Mesendoderm (in vitro differentiated cells): Measurements from ENCODE around the gene CXCL14.
A peak's percentile ranks its signal among the peaks of the same experiment; 100 is the strongest.

Source experiments
- DNase-seq: peaks from one replicate; pipeline ENCODE4 v3.0.0; 2013
- H2AK5ac ChIP-seq: 2 replicates; pipeline ENCODE4 v1.6.1; 2013; ENCODE audit warnings: low read length, inconsistent platforms
- H2BK120ac ChIP-seq: 2 replicates; pipeline ENCODE4 v1.6.1; 2013; ENCODE audit warnings: low read depth, mild to moderate bottlenecking, low read length, moderate library complexity, mixed read lengths
- H2BK15ac ChIP-seq: replicated peaks from 2 replicates; pipeline ENCODE4 v1.6.1; 2013; ENCODE audit warnings: low read depth, mild to moderate bottlenecking, moderate library complexity
- H2BK5ac ChIP-seq: 2 replicates; pipeline ENCODE4 v1.6.1; 2013; ENCODE audit warnings: low read length, inconsistent platforms
- H3K18ac ChIP-seq: 2 replicates; pipeline ENCODE4 v1.6.1; 2013; ENCODE audit warnings: mild to moderate bottlenecking, low read length, mixed read lengths
- H3K23ac ChIP-seq: one replicate; pipeline ENCODE4 v1.6.1; 2013; ENCODE audit warnings: low read length
- H3K27ac ChIP-seq: 2 replicates; pipeline ENCODE4 v1.5.1; 2013; ENCODE audit warnings: low read depth, mild to moderate bottlenecking, inconsistent platforms, low read length, moderate library complexity
- H3K27me3 ChIP-seq: 2 replicates; pipeline ENCODE4 v1.6.1; 2013; ENCODE audit warnings: low read length, control low read depth, mild to moderate bottlenecking, inconsistent platforms; ENCODE audit not compliant: insufficient read depth, poor library complexity
- H3K36me3 ChIP-seq: 2 replicates; pipeline ENCODE4 v1.6.1; 2013; ENCODE audit warnings: low read length, inconsistent platforms; ENCODE audit not compliant: control insufficient read depth, insufficient read depth
- H3K4ac ChIP-seq: one replicate; pipeline ENCODE4 v1.6.1; 2013; ENCODE audit warnings: low read depth, mild to moderate bottlenecking, low read length, moderate library complexity
- H3K4me1 ChIP-seq: 2 replicates; pipeline ENCODE4 v1.6.1; 2013; ENCODE audit warnings: low read depth, low read length, inconsistent platforms; ENCODE audit not compliant: control insufficient read depth
- H3K4me2 ChIP-seq: 2 replicates; pipeline ENCODE4 v1.6.1; 2013; ENCODE audit warnings: low read length
- H3K4me3 ChIP-seq: 2 replicates; pipeline ENCODE4 v1.5.1; 2013; ENCODE audit warnings: mild to moderate bottlenecking, low read length
- H3K56ac ChIP-seq: one replicate; pipeline ENCODE4 v1.6.1; 2013; ENCODE audit warnings: low read length
- H3K79me1 ChIP-seq: 2 replicates; pipeline ENCODE4 v1.6.1; 2013; ENCODE audit warnings: low read length, inconsistent platforms
- H3K79me2 ChIP-seq: 2 replicates; pipeline ENCODE4 v1.6.1; 2013; ENCODE audit warnings: mild to moderate bottlenecking, low read length; ENCODE audit not compliant: control insufficient read depth, insufficient read depth
- H3K9ac ChIP-seq: 2 replicates; pipeline ENCODE4 v1.6.1; 2013; ENCODE audit warnings: low read length, inconsistent platforms
- H4K5ac ChIP-seq: one replicate; pipeline ENCODE4 v1.6.1; 2013; ENCODE audit warnings: low read length
- H4K8ac ChIP-seq: one replicate; pipeline ENCODE4 v1.6.1; 2013; ENCODE audit warnings: low read depth, mild to moderate bottlenecking, control low read depth, low read length, moderate library complexity
- WGBS: extraction: QIAGEN DNeasy Blood & Tissue Kit; methylation state at CpG from one replicate; pipeline ENCODE4 v1.1.7; 2013; ENCODE audit warnings: low lambda C conversion rate, missing lambda C conversion rate; ENCODE audit not compliant: insufficient coverage; ENCODE audit errors: extremely low coverage; 5-methylcytosine and 5-hydroxymethylcytosine counted together

Gene CXCL14

DNA sequence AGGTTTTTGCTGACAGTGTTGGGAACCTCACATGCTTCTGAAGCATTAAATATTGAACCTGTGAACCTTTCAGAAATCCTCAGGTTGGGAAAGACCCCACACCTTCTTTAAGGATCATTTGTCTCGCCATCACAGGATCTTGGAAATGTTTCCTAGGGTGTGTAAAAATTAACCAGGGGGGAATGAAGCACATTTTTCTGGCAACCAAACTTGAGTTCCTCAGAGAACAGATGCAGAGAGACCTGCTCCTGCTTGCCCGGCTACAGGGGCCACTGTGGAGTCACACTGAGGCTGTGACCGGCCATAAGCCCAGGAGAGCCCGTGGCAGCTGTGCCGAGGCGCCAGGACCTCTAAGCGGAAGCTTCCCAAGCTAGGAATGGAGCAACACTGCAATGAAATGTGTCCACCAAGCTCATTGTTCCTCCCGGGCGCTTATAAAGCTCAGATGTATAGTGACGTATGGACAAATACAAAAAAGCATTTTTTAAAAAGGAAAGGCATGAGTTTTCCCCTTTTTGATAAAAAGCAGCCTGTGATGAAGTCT lies 7.7 kb downstream of the CXCL14 start:
- no peaks in the 10 kb centered on the region for H3K27me3 ChIP-seq
- H4K8ac ChIP-seq: no peak overlapping the region
- no peak overlapping the region for H3K9ac ChIP-seq
- H3K4me1 ChIP-seq: peaks cover under 1% of the 10 kb centered on the region
- H3K79me2 ChIP-seq: no peaks in the 10 kb centered on the region
- no peaks in the 10 kb centered on the region for H3K36me3 ChIP-seq
- no peak overlapping the region for H4K5ac ChIP-seq
- H2BK15ac ChIP-seq: no peak overlapping the region
- H3K18ac ChIP-seq: no peak overlapping the region
- H2BK5ac ChIP-seq: no peak overlapping the region
- H3K4me3 ChIP-seq: no peak overlapping the region
- H3K56ac ChIP-seq: no peak overlapping the region
- no peak overlapping the region for H3K4ac ChIP-seq
- no peak overlapping the region for H2BK120ac ChIP-seq
- H3K23ac ChIP-seq: no peak overlapping the region
- no CpG with 5 or more reads among the region's 10 CpGs for WGBS
- no peaks in the 10 kb centered on the region for H3K79me1 ChIP-seq
- no peak overlapping the region for H2AK5ac ChIP-seq
- no peak overlapping the region for H3K27ac ChIP-seq
- DNase-seq: no peak
- no peak overlapping the region for H3K4me2 ChIP-seq

DNA sequence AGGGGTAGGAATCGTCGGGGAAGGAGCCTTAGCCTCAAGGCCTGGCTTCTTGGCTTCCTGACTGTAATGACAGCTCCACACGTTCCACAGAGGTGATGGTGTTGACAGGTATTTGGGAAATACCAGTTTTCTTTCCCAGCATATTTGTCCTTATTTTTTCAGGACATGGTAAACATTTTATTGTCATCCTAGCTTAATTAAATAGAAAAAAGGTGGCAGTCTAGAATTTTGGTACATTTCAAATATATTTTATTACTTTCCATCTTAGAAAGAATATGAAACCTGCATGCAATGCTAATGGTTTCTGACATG lies 8.4 kb downstream of the CXCL14 start:
- Histone ChIP-seq H3K79me2 (no peaks in the 10 kb centered on the region), H2BK5ac (no peak overlapping the region), H4K5ac (no peak overlapping the region), H3K23ac (no peak overlapping the region), H4K8ac (no peak overlapping the region), H3K4ac (no peak overlapping the region), H3K36me3 (no peaks in the 10 kb centered on the region), H3K9ac (no peak overlapping the region), H3K27ac (no peak overlapping the region), H2AK5ac (no peak overlapping the region), H3K56ac (no peak overlapping the region), H2BK120ac (no peak overlapping the region), H3K18ac (no peak overlapping the region), H3K79me1 (no peaks in the 10 kb centered on the region), H3K4me3 (no peak overlapping the region), H3K27me3 (no peaks in the 10 kb centered on the region), H3K4me1 (no peaks in the 10 kb centered on the region), H3K4me2 (no peak overlapping the region), H2BK15ac (no peak overlapping the region)
- WGBS: no CpG with 5 or more reads among the region's 3 CpGs
- DNase-seq: no peak

DNA sequence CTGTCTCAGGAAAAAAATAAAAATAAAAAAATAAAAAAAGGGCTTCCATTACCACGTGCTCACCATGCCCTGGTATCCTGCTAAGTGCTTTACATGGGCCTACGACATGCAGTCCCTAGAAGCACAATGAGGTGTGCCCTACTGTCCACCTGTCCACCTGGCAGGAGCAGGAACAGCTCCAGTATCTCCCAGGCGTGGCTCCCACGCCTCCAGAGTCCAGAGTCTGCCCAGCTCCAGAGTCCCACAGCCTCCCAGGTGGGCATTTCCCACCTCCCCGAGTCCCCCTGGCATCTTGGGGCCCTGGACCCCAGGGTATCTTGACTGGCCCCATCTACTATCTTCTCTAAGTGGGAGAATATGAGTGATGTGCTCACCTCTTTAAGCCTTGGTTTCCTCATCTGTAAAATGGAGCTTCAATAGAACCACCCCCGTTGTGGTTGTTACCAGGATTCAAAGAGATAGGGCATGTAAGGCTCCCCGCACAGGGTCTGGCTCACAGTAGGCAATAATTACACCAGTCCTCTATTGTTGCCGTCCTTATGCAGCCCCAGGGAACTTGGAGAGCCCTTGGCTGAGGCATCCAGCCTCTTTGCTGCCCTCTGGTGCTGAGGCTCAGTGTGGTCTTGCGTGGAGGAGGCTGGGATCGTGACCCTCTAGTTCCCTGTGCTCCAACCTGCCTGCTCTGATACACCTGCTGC lies 8.9 kb downstream of the CXCL14 start:
- Histone ChIP-seq H3K4me1 (no peaks in the 10 kb centered on the region), H4K8ac (no peak overlapping the region), H3K4ac (no peak overlapping the region), H2BK5ac (no peak overlapping the region), H2BK120ac (no peak overlapping the region), H3K79me2 (no peaks in the 10 kb centered on the region), H3K56ac (no peak overlapping the region), H3K36me3 (no peaks in the 10 kb centered on the region), H3K27ac (no peak overlapping the region), H3K9ac (no peak overlapping the region), H3K4me3 (no peak overlapping the region), H3K18ac (no peak overlapping the region), H3K27me3 (no peaks in the 10 kb centered on the region), H3K23ac (no peak overlapping the region), H4K5ac (no peak overlapping the region), H2BK15ac (no peak overlapping the region), H2AK5ac (no peak overlapping the region), H3K79me1 (no peaks in the 10 kb centered on the region), H3K4me2 (no peak overlapping the region)
- DNase-seq: peak; percentile 90
- whole genome bisulfite sequencing: no CpG with 5 or more reads among the region's 10 CpGs

DNA sequence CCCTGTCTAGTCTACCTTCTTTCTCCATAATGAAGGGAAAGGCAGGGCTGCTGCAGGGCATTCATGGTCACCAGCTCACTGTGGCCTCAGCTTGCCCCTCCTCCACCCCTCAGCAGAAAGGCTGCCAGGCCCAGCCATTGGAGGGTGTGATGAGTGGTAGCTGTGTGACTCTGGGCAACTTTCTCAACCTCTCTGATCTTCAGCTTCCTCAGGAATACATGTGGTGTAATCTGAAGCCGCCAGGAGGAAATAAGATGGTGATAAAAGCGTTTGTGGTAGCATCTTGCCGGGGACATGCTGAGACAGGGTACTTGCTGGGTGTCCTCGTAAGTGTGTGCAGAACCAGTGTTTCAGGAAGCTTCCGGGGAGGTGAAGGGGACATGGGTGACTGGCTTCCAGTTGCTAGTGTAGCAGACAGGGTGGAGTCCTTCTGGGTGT lies 9.8 kb downstream of the CXCL14 start:
- no peak overlapping the region for H2AK5ac ChIP-seq
- H4K8ac ChIP-seq: no peak overlapping the region
- H3K23ac ChIP-seq: no peak overlapping the region
- no peak for DNase-seq
- no peaks in the 10 kb centered on the region for H3K27me3 ChIP-seq
- no peak overlapping the region for H4K5ac ChIP-seq
- no peak overlapping the region for H3K4ac ChIP-seq
- H2BK120ac ChIP-seq: no peak overlapping the region
- no peak overlapping the region for H3K9ac ChIP-seq
- H3K18ac ChIP-seq: no peak overlapping the region
- H3K27ac ChIP-seq: no peak overlapping the region
- no peak overlapping the region for H2BK15ac ChIP-seq
- no peak overlapping the region for H2BK5ac ChIP-seq
- no peak overlapping the region for H3K4me2 ChIP-seq
- H3K36me3 ChIP-seq: no peaks in the 10 kb centered on the region
- no CpG with 5 or more reads among the region's 5 CpGs for WGBS
- no peak overlapping the region for H3K4me3 ChIP-seq
- H3K56ac ChIP-seq: no peak overlapping the region
- no peaks in the 10 kb centered on the region for H3K4me1 ChIP-seq
- no peaks in the 10 kb centered on the region for H3K79me1 ChIP-seq
- no peaks in the 10 kb centered on the region for H3K79me2 ChIP-seq

DNA sequence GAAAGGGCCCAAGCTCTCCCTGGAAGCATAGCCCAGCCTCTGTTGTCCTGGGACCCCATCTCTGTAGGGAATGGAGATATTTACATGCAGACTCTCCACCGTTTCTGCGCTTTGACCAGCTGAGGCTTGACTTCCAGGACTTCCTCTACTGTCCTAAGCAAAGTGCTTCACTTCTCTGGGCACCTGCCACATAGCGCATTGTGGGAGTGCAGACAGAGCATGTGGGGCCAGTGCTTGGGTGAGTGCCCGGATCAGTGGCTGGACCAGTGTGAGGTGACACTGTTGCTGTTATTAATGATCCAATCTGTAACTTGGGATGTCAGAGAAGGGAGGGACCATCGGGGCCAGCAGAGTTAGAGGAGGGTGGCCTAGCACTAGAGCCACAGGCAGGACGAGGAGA lies 10.5 kb downstream of the CXCL14 start:
- Histone ChIP-seq H3K4ac (no peak overlapping the region), H3K4me2 (no peak overlapping the region), H3K4me3 (no peak overlapping the region), H2BK120ac (no peak overlapping the region), H3K27me3 (no peaks in the 10 kb centered on the region), H2BK15ac (no peak overlapping the region), H3K9ac (no peak overlapping the region), H3K27ac (no peak overlapping the region), H2AK5ac (no peak overlapping the region), H3K56ac (no peak overlapping the region), H3K79me2 (no peaks in the 10 kb centered on the region), H4K8ac (no peak overlapping the region), H3K4me1 (no peaks in the 10 kb centered on the region), H2BK5ac (no peak overlapping the region), H4K5ac (no peak overlapping the region), H3K18ac (no peak overlapping the region), H3K36me3 (no peaks in the 10 kb centered on the region), H3K79me1 (no peaks in the 10 kb centered on the region), H3K23ac (no peak overlapping the region)
- WGBS: no CpG with 5 or more reads among the region's 6 CpGs
- no peak for DNase-seq

DNA sequence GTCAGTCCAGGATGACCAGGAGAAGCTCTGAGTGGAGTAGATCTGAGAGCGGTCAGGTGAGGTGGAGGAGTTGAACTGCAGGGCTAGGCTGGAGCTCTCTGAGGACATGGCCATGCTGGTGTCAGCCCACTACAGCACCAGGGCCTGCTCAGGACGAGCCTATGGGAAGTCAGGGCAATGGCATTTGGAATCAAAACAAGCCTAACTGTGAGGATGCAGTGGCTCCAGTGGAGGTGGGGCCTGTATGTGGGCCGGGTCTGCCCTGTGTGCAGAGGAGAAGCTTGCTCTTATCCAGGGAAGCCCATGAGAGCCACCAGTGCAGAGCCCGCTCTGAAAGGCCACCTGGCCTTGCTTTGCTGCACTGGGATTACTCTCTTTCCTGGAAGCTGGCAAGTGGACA lies 11.1 kb downstream of the CXCL14 start:
- Histone ChIP-seq H3K27me3 (no peaks in the 10 kb centered on the region), H3K79me1 (no peaks in the 10 kb centered on the region), H3K9ac (no peak overlapping the region), H2BK5ac (no peak overlapping the region), H3K79me2 (no peaks in the 10 kb centered on the region), H3K56ac (no peak overlapping the region), H3K4me1 (no peaks in the 10 kb centered on the region), H3K23ac (no peak overlapping the region), H4K5ac (no peak overlapping the region), H2BK15ac (no peak overlapping the region), H3K4ac (no peak overlapping the region), H2BK120ac (no peak overlapping the region), H3K27ac (no peak overlapping the region), H3K18ac (no peak overlapping the region), H2AK5ac (no peak overlapping the region), H3K4me3 (no peak overlapping the region), H4K8ac (no peak overlapping the region), H3K4me2 (no peak overlapping the region), H3K36me3 (no peaks in the 10 kb centered on the region)
- peak; percentile 61 for DNase-seq
- no CpG with 5 or more reads among the region's 4 CpGs for WGBS
